Measurements from ENCODE around the gene BICDL1.
"Not testable (repeated sequence)": the region's sequence is repeated elsewhere in the genome, so short reads cannot be mapped to it uniquely, and the experiment has no call there.

The BICDL1 gene

DNA sequence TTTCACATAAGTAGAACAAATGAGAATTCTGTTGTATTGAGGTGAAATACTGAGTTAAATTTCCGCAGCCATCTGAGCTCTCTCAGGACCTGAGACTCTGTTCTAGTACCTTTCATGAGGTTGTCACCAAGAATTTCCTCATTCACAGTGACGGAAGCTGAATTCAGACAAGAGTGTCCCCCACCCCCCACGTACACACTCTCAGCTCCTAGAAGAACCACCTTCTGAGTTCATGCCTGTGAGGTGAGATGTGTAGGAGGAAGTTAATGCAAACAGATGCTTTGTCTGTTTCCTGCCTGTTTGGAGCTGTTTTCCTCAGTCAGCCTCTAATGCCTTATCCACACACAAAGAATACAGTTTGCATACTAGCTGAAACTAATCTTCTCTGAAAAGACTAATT is 18.2 kb downstream of the BICDL1 start:
- no peak for DNase-seq

DNA sequence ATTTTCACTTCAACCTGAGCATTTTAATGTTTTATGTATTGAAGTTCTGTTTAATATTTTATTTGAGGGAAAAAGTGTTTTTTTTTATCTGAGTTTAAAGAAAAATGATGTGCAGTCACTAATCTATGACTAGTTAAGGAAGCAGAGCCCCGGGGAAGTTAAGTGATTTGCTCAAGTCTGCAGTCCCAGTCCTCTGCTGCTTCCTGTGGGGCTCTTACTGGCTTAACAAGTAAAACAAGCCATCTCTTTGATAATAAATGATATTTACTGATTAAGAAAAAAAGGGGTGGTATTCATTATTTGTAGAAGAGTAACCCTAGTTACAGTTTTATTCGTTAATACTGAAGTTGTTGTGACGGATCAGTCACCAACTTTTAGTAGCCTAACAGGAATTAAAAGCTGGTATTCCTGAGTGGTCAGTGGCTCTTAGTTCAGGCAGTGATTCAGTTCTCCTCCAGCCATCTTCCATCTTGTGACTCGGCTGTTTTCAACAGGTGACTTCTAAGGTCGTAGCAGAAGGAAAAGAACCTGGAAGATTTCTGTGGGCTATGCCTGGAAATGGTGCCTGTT is 21.7 kb downstream of the BICDL1 start:
- DNase-seq, result no peak

DNA sequence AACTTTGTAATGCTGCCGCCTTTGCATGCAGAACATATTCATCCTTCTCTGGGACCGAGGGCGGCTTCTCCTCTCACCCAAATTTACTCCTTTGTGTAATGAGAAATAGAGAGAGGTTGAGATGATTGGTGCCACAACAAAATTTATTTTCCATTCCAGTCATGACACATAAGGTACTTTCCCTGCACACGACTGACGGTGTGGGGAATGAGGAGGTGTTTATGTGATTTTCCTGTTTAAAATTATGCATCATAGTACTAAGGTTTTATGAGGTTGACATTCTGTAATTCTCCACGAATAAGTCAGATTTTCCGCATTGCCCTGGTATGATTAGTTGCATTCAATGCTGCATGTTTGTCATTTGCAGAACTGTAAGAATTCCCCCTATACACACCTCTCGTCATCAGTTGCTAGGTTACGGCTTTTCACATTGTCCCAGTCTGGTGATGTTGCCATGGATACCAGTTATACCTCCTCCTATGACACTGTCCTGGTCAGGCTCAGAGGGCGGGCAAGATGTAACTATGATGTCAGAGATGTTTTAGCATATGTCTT is 23.1 kb downstream of the BICDL1 start:
- DNase-seq, result no peak

DNA sequence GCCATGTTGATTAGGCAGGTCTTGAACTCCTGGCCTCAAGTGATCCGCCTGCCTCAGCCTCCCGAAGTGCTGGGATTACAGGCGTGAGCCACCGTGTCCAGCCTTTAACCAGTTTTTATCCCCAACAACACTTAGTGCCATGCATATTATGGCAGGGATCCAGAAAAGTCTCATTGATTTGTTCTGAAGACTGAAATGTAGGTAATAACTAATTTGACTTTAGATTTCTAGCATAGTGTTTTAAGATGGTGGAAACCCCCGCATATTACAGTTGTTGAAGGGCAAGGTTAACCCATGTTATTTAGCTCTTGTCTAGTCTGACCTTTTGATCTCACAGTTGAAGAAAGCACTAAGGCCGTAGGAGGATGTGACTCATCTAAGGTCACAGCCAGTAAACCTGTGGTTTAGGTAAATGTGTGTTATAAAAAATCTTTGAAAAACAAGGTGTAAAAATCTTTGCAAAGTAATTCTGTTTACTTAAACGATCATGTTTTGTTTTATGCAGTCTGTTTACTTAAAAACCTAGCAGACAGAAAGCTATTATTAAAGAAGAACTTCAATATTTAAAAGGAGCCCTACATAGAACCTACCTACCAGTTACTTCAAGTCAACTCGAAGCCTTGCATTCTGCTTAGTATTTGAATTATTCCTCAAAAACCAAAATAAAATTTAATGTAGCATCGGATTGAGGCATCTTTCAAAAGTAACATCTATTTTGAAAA is 24.8 kb downstream of the BICDL1 start:
- DNase-seq, result no peak

DNA sequence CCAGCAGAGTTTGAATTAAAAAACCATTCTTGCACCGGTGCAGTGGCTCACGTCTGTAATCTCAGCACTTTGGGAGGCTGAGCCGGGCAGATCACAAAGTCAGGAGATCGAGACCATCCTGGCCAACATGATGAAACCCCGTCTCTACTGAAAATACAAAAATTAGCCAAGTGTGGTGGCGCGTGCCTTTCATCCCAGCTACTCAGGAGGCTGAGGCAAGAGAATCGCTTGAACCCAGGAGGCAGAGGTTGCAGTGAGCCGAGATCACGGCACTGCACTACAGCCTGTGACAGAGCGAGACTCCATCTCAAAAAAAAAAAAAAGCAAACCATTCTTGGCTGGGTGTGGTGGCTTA is 25.3 kb downstream of the BICDL1 start:
- DNase-seq, result not testable (repeated sequence)

DNA sequence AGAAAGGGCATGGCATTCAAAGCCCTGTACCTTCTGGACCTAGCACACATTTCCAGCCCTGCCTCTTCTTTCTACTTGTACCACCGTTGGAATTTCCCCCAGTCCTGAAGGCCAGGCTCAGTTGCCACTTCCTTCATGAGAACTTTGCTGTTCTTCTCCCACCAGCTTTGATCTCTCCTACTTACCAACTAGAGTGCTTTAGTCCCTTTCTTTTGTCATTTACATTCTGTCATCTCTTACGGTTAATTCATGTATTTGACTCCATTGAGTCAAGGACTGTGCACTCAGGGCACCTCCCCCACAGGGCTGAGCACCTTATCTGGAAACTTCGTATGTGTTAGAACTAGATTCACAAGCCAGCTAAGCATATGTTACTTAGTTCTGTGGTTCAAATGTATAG is 26.3 kb downstream of the BICDL1 start:
- DNase-seq, result no peak

DNA sequence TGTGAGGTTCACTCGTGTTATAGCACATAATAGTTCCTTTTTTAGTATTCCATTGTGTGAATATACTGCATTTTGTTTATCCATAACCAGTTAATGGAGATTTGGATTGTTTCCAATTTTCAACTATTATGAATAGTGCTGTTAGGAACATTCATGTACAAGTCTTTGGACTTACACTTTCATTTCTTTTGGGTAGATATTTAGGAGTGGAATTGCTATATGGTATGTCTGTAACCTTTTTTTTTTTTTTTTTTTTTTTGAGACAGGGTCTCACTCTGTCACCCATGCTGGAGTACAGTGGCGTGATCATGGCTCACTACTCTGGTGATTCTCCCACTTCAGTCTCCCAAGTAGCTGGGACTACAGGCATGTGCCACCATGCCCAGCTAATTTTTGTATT is 27.2 kb downstream of the BICDL1 start:
- not testable (repeated sequence) for DNase-seq

DNA sequence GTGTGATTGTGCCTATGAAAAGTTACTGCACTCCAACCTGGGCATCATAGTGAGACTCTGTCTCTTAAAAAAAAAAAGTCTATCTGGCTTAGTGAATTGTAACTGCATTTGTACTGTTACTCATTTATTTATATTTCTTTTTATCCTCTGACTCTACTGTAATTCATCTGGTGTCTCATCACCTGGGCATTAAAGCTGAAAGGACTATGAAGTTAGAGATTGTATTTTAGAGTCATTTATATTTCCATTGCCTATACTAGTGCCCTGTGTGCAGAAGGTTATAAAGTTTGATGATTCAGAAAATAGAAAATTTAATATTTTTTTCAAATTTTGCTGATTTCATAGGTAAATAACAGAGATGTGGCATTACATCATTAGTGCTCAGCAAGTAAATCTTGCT is 30.2 kb downstream of the BICDL1 start:
- no peak for DNase-seq

DNA sequence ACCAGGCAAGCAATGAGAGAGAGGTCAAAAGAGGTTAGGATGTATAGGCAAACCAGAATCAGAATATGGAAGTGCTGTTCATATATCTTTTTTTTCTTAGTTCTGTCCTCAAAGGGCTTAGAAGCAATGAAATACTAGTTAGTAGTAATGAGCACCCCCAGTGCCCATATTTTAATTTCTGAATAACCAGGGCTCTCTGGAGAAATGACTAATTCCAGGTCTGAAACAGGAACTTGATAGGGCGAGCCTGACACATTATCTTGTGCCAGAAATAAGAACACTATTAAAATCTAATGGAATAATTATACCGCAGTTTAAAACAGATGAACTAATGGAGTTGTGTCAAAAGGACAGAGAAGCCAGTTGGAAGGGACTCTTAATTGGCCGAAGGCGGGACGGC is 30.9 kb downstream of the BICDL1 start:
- DNase-seq, result no peak

DNA sequence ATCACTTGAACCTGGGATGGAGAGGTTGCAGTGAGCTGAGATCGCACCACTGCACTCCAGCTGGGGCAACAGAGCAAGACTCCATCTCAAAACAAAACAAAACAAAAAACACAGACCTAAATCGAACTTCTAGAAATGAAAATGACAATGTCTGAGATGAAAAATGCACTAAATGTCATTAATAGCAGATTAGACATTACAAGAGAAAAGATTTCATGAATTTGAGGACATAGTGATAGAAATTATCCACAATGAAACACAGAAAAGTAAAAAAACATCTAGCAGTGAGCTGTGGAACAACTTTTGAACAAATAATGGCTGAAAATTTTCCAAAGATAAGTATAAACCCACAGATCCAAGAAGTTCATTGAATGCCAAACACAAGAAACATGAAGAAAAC is 35.2 kb downstream of the BICDL1 start:
- no peak for DNase-seq

DNA sequence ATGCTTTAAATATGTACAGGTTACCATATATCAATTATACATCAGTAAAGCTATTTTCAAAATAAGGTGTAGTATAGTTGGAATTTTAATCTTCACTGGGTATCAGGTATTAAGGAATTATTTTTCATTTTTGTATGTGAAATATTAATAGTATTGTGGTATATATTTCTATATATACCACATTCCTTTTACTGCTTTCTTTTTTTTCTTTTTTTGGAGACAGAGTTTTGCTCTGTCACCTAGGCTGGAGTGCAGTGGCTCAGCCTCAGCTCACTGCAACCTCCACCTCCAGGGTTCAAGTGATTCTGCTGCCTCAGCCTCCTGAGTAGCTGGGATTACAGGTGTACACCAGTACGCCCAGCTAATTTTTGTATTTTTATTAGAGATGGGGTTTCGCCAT is 36.6 kb downstream of the BICDL1 start:
- DNase-seq, result no peak

DNA sequence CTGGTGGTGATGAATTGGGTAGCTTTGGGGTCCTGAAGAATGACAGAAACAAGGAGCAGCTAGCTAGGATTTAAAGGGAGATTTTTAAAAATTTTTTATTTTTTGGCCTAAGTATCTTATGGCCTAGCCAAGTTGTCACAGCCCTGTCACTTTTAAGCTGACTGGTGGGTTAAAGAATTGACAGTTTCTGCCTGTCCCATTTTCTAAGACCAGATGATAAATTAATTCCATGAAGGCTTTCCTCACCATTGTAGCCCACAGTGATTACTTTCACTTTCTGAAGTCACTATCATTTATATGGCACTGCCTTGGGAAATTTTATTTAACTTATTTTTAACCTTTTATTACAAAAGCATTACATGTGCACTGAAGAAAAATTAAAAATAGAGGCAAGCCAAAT is 43.2 kb downstream of the BICDL1 start:
- DNase-seq, result no peak

DNA sequence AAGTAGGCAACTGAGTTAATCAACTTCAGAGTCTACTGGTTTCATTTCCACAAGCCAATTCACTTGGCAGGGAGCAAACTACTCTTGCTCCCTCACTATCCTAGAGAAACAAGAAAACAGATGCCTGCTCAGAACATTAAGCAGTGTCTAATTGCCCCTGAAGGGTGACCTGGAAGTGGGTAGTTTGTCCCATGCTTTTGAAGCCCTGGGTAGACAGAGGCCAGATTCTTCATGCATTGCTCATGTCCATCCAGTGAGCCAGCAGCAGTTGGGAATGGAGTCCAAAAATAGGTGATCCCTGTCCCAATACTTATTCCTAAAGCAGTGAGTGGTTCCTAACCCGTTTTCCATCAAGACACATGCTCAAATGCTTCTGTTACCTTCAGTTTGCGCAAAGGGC is 48.8 kb downstream of the BICDL1 start:
- DNase-seq, result no peak

DNA sequence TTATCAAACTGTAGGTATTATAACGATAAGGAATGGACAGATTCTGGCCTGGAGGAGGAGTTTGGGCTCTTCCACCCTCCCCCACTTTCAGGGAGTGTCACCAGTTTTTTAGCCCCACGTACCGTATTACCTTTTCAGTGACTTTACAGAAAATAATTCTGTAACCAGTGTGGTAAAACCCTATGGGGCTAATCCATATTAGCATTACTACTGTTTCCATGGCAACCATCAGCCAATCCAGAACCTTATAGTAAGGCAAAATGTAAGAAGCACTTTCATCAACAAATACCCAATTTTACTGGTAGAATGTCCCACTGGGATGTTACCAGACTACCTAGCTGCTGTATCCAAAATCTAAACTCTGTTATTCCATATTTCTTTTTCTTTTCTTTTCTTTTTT is 50.7 kb downstream of the BICDL1 start:
- DNase-seq, result no peak

DNA sequence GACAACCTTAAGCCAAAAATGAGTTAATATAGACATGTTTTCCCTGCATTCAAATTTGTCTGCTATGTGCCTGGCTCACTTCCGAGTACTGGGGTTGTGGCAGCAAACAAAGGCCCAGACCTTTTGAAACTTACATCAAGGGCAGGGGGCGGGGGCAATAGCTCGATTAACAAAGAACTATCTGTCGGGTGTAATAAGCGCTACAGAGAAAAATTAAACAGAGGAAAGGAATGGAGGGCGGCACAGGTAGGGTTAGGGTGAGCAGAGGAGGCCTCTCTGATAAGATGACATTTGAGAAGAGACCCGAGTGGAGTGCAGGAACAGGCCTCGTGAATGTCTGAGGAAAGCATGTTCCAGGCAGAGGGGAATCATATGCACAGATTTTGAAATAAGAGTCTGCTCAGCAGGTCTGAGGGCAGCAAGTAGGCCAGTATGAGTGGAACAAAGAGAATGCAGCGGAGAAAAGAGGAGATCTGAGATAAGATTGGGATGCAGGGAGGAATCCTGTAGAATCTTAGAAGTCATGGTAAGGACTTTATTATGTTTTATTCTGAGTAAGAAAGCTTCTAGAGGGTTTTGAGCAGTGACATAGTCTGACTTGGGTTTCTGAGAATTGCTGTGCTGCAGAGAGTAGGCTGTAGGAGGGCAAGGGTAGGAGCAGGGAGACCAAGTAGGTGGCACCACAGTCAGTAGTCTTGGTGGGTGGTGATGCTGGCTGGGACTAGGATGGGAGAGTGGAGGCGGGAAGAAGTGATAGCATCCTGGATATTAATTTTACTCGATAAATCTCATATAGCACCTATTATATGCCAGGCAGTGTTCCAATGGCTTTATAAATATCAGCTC is 52.6 kb downstream of the BICDL1 start:
- no peak for DNase-seq

DNA sequence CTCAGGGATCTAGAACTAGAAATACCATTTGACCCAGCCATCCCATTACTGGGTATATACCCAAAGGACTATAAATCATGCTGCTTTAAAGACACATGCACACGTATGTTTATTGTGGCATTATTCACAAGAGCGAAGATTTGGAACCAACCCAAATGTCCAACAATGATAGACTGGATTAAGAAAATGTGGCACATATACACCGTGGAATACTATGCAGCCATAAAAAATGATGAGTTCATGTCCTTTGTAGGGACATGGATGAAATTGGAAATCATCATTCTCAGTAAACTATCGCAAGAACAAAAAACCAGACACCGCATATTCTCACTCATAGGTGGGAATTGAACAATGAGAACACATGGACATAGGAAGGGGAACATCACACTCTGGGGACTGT is 56.3 kb downstream of the BICDL1 start:
- DNase-seq, result not testable (repeated sequence)

DNA sequence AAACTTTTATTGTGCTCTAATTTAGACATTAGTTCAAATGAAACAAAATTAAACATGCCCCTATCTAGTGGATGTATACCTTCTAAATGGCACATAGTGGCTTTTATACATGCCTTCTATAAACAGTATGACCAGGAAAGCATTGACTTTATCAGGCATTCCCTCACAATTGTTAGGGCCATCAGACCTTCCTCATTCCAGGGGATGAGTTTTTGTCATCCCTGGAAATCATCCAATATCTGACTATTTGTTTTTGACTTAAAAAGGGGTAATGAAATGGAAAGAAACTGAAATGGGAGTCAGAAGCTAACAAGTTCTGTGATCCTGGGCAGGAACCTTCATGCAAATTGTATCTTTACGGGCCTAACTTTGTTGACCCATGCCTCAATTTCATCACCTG is 58.0 kb downstream of the BICDL1 start:
- no peak for DNase-seq

DNA sequence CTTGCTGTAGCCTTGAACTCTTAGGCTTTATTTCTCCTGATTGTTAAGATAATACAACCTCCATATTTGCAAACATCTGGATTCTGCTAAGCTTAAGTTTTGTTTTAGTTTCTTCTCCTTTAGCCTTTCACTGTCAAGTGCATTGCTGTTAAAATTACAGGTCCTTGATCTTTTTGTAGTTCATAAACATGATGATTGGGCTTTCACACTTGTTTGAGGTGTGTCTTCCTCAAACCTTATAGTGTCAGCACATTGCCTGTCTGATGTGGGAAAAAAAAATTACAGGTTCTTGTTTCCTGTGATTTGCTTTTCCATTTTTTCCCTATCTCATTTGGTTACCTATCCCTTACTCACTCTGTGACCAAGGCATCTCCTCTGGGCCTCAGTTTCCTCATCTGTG is 59.2 kb downstream of the BICDL1 start:
- DNase-seq, result no peak

DNA sequence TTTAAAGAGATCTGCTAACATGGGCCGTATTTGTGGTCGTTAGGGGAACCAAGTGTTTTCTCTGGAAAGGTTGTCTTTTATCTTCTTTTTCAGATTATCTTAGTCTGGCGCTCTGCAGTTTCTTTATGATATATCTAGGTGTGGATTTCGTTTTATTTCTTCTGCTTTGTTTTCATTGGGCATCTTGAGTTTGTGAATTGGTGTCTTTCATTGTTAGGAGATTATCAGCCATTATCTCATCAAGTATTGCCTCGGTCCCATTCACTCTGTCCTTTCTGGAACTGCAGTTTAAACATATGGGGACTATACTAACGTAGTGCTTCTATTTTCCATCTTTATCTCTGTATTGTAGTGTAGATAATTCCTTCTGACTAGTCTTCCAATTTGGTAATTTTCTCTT is 60.4 kb downstream of the BICDL1 start:
- no peak for DNase-seq

DNA sequence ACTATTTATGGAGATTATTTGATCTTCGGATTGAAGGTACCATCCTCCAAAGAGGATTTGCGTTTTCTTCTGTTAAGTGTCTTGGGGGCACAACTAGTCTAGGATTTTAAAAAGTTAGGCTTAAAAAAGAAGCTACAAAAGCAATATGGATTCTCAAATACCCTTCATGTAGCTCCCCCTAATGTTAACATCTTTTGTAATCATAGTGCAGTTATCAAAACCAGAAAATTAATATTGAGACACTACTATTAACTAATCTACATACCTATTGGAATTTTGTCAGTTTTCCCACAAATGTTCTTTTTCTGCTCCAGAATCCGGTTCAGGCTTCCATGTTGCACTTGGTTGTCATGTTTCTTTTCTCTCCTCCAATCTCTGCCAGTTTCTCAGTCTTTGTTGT is 62.5 kb downstream of the BICDL1 start:
- no peak for DNase-seq

DNA sequence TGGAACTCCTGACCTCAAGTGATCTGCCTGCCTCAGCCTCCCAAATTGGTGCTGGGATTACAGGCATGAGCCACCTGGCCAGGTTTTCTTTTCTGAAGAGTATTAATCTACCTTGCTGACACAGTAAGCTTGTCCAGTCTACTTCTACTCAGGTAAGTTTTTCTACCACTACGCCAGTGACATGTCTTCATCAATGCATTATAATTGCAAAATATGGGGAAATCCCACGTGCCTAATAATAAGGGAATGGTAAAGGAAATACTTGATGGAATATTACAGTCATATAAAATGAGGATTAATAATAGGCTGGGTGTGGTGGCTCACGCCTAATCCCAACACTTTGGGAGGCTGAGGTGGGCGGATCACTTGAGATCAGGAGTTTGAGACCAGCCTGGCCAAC is 65.3 kb downstream of the BICDL1 start:
- no peak for DNase-seq

DNA sequence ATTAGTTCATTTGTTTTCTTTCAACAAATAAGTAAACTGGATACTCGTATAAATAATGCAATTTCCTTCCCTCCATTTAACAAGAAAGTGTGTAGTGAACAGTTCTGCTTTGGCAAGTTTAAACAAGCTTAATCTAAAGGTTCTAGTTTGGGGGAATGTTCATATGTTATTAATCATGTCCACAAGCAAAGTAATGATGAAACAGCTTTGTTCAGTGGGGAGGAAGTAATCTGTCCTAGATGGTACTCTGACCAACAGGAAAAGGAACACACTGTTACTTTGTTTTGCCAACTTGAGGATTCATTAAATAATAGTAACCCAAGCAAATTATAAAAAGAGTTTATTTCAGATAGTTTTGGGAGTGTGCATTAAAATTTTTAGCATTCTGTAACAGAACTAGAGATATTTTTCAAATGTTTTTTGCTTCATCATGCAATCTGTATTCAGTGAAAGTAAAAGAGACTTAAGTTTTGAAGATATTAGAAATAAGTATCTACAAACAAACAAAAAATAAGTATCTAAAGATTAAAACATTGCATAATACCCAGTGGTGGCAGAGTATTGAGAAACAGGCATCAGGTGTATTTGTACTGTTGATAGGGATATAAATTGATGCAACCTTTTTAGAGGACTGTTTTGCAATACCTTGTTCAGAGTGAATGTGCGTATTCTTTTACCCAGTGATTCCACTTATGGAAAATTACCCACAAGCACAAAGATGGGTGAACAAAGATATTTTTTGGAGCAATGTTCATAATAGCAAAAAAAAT is 66.4 kb downstream of the BICDL1 start:
- no peak for DNase-seq

DNA sequence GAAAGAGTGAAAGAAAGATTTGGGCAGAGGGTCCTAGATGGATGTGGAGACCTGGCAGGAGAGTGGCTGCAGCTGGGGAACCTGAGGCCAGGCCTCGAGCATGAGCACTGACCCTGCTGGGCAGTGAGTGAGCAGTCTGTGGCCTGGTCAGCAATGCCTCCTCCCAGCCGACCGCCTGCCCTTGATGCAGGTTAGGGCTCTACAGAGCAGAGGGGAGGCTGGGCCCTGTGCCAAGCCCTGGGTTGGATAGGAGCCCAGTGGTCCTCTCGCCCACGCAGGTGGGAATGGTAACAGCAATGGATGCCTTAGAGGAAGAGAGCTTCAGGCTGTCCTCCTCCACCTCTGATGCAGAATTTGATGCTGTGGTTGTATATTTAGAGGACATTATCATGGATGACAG is 67.7 kb downstream of the BICDL1 start:
- no peak for DNase-seq

Measured in NCI-H1694 (cell line).